ENCODE results near the gene HSPA1A. TPM values are rescaled to one million over a fixed set of nuclear protein-coding genes. Genes with fewer than 3 reads are reported as not detected.

HSPA1A gene
- total RNA-seq, 2 donors from 2014 or later, result 240 to 354 TPM

DNA sequence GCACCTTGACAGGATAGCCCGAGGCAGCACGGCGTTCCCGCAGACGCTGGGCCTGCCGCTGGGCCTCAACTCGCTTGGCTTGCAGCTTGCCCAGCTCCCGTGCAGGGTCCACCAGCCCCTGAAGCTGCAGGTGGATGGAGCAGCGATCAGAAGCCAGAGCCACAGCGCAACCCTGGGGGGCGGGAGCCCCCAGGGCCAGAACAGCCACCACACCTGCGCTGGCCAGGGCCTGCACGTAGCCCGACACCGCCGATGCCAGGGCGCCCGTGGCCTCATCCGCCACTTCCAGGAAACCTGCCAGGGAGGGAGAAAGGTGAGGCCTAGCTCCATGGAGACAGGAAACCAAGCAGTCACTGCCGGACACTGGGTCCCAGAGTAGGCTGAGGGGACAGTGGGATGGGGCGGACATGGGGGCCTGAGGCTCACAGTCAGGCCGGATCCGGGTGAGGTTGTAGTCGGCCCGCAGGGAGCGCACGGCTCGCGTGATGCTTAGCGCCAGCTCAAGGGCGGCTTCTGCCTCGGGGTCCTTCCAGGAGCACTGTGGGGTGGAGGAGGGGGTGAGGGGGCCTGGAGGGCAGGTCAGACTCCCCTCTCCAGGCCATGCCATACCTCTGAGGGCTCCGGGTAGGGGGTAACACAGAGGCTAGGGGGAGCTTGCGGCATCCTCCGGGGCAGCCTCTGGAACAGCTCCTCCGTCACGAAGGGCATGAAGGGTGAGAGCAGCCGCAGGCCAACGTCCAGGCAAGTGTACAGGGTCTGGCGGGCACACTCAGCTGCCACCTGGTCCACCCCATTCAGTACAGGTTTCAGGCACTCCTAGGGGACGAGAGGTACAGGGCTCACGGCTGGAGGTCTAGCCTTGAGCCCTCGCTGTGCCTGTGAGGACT lies 36.1 kb upstream of the HSPA1A start:
- Histone ChIP-seq H3K27me3 (replicated peaks; ENCODE audit: insufficient read depth) (no peaks in the 10 kb centered on the region), H3K36me3 (peaks cover 36% of the 10 kb centered on the region), H3K9me3 (no peaks in the 10 kb centered on the region), H3K27ac (no peak overlapping the region), H3K4me3 (no peak overlapping the region), H3K4me1 (ENCODE audit: control insufficient read depth in 1 of 2, low read depth in 2 of 2) (peaks cover 6 to 9% of the 10 kb centered on the region in 2 donors)
- ATAC-seq (ENCODE audit: insufficient number of reproducible peaks, low FRiP score, low read depth), result no peak
- TF ChIP-seq, protein P1, sequence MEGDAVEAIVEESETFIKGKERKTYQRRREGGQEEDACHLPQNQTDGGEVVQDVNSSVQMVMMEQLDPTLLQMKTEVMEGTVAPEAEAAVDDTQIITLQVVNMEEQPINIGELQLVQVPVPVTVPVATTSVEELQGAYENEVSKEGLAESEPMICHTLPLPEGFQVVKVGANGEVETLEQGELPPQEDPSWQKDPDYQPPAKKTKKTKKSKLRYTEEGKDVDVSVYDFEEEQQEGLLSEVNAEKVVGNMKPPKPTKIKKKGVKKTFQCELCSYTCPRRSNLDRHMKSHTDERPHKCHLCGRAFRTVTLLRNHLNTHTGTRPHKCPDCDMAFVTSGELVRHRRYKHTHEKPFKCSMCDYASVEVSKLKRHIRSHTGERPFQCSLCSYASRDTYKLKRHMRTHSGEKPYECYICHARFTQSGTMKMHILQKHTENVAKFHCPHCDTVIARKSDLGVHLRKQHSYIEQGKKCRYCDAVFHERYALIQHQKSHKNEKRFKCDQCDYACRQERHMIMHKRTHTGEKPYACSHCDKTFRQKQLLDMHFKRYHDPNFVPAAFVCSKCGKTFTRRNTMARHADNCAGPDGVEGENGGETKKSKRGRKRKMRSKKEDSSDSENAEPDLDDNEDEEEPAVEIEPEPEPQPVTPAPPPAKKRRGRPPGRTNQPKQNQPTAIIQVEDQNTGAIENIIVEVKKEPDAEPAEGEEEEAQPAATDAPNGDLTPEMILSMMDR (IDR thresholded peaks at IDR 0.05), result no peak
- no peak for DNase-seq (ENCODE audit: low spot score)

DNA sequence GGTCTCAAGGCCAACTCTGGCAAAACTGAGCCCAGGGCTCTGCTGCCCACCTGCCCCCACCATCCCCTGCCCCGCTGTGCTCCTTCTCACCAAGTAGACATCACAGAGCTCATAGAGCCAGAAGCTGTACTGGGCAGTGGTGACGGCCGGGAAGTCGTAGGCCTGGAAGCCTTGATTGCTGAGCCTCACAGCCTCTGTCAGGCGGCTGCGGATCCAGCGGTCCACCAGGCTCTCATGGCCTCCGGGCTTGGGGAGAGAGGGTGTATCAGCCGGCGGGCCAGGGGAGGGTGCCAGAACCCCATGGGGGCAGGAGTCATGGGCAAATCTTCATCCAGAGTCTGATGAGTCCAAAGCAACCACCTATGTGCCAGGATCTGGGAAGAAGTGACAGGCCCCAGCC lies 35.4 kb upstream of the HSPA1A start:
- Histone ChIP-seq H3K4me3 (no peak overlapping the region), H3K36me3 (peaks cover 42% of the 10 kb centered on the region), H3K27ac (no peak overlapping the region), H3K27me3 (replicated peaks; ENCODE audit: insufficient read depth) (no peaks in the 10 kb centered on the region), H3K4me1 (ENCODE audit: control insufficient read depth in 1 of 2, low read depth in 2 of 2) (peaks cover 6 to 9% of the 10 kb centered on the region in 2 donors), H3K9me3 (no peaks in the 10 kb centered on the region)
- DNase-seq (ENCODE audit: low spot score) (no peak), ATAC-seq (ENCODE audit: insufficient number of reproducible peaks, low FRiP score, low read depth) (no peak)
- TF ChIP-seq, protein P1 (IDR thresholded peaks at IDR 0.05), result no peak

- peaks cover 6 to 9% of the 10 kb centered on the region in 2 donors for H3K4me1 ChIP-seq (ENCODE audit: control insufficient read depth in 1 of 2, low read depth in 2 of 2)
- H3K27ac ChIP-seq, result no peak overlapping the region
- H3K9me3 ChIP-seq, result no peaks in the 10 kb centered on the region
- H3K4me3 ChIP-seq, result no peak overlapping the region
- no peak for DNase-seq (ENCODE audit: low spot score)
- ATAC-seq (ENCODE audit: insufficient number of reproducible peaks, low FRiP score, low read depth), result no peak
- peaks cover 50% of the 10 kb centered on the region for H3K36me3 ChIP-seq
- TF ChIP-seq, protein P1 (IDR thresholded peaks at IDR 0.05), result no peak
- no peaks in the 10 kb centered on the region for H3K27me3 ChIP-seq (replicated peaks; ENCODE audit: insufficient read depth)
Measured at GRCh38 chr6:31780507-31781243, 34.7 kb upstream of the HSPA1A start.

DNA sequence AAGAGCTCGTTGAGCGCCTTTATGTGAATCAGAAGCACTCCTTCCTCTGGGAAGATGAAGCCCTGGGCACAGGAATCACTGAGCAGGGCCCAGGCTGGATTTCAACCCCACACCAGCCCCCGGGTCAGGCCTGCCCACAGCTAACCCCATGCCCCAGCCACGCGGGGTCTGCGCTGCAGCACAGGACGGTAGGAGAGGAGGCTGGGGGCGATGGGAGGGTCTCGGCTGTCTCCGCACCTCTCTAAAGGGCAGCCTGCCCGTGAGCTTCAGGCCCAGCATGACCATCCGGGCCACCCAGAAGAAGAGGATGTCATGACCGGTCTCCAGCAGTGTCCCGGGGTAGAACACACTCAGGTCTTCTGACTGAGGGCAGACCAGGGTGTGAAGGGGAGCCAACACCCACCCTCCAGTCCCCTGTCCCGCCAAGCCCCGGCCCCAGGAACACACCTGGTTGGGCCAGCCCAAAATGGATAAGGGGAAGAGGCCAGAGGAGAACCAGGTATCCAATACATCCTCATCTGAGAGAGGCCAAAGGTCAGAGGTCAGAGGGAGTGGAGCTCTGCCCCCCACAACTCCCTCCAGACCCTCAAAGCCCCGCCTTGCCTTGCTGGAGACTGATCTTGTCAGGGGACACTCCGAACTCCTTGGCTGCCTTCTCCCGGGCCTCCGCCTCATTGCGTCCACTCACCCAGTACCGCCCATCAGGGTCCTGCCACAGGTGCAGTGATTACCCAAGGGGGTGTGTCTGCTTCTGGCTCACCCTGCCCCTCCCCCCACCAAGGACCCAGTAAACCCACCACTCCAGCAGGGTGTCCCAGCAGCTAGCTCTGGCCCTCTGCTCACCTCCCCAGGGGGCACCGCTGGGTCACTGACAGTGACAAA lies 33.9 kb upstream of the HSPA1A start:
- H3K36me3 ChIP-seq, result peaks cover 50% of the 10 kb centered on the region

More for the DNA sequence above, 33.9 kb upstream of the HSPA1A start:
- DNase-seq (ENCODE audit: low spot score), result no peak
- TF ChIP-seq, protein P1 (IDR thresholded peaks at IDR 0.05), result no peak
- Histone ChIP-seq H3K27me3 (replicated peaks; ENCODE audit: insufficient read depth) (no peaks in the 10 kb centered on the region), H3K4me3 (no peak overlapping the region), H3K27ac (no peak overlapping the region), H3K4me1 (ENCODE audit: control insufficient read depth in 1 of 2, low read depth in 2 of 2) (peaks cover 6 to 8% of the 10 kb centered on the region in 2 donors), H3K9me3 (no peaks in the 10 kb centered on the region)
- no peak for ATAC-seq (ENCODE audit: insufficient number of reproducible peaks, low FRiP score, low read depth)

Measured in thoracic aorta (tissue), 2 donors.